Esophagus squamous epithelium (tissue), 4 donors: Measurements from ENCODE around the gene CDH12.

Experiments used
- POLR2A ChIP-seq, 4 donors: fragments of 450-650 bp; IDR thresholded peaks; one replicate each; pipeline ENCODE4 v1.6.1; 2017; ENCODE audit warnings: antibody characterized with exemption in 4 of 4, mild to moderate bottlenecking in 4 of 4, moderate library complexity in 3 of 4
- TF ChIP-seq, protein P1 (sequence below), 6 experiments: fragments of 450-650 bp in 4 of 6; fragments of 200-600 bp in 2 of 6; sonication (generic) in 2 of 6; IDR thresholded peaks; one replicate each; pipeline ENCODE4 v1.5.1; 2016 to 2019; ENCODE audit warnings: antibody characterized with exemption in 6 of 6, mild to moderate bottlenecking in 4 of 6, moderate library complexity in 4 of 6

DNA sequence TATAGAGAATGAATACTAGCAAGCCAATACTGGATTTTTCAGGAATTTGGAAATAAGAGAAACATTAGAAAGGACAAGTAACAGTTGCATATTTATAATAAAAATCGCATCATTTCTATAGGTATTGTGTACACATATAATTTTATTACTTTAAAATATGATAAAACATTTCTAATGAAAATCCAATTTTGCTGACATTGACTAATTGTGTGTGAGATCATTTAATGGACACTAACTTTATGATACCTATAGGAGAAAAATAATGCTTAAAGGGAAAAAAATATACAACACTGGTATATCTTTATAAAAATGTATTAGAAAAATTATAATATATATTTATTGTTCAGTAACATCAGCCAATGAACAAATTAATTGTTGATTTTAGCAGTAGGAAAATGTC is 557.3 kb downstream of the CDH12 start:
- TF ChIP-seq, protein P1, sequence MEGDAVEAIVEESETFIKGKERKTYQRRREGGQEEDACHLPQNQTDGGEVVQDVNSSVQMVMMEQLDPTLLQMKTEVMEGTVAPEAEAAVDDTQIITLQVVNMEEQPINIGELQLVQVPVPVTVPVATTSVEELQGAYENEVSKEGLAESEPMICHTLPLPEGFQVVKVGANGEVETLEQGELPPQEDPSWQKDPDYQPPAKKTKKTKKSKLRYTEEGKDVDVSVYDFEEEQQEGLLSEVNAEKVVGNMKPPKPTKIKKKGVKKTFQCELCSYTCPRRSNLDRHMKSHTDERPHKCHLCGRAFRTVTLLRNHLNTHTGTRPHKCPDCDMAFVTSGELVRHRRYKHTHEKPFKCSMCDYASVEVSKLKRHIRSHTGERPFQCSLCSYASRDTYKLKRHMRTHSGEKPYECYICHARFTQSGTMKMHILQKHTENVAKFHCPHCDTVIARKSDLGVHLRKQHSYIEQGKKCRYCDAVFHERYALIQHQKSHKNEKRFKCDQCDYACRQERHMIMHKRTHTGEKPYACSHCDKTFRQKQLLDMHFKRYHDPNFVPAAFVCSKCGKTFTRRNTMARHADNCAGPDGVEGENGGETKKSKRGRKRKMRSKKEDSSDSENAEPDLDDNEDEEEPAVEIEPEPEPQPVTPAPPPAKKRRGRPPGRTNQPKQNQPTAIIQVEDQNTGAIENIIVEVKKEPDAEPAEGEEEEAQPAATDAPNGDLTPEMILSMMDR (IDR thresholded peaks at IDR 0.05): no peak
- no peak for TF ChIP-seq POLR2A (IDR thresholded peaks at IDR 0.05)
